Stimulated activated CD4-positive, alpha-beta T cell treated with anti-CD3 and anti-CD28 coated beads, TNF-alpha, amount 100 ng/mL, for 24 hours (primary cell): ENCODE measurements around the gene DNAJB6.

Source experiments
- DNase-seq, 3 experiments: peaks; one replicate each; pipeline ENCODE4 v3.0.0-alpha.2; 2020; ENCODE audit warnings: low read depth in 3 of 3

Gene DNAJB6

DNA sequence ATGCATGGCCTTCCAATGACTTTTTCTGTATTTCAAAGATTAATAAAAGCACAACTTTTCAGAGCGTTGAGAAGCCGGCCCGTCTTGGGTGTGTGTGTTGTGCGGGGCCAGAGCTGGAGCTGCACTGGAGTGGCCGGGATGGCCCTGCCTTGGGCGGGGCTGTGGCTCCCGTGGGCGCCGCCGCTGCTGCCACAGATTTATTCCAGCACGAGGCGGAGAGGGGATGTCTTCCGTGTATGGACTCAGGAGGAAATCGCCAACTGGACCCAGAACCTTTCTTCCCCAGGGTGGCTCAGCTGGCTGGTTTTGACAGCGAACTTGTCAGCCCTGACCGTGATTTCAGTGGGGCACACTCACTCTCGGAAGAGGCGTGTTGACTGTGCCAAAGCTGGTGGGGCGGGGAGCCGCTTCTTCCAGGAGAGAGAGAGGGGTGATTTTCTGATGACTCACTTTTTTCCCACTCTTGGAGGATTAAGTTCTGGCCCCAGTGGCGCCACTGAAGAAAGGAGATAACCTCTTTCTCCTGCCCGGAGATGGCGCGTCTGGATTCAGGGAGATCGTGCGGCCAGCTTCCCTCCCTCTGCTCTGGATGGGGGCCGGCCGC is 72.4 kb downstream of the DNAJB6 start:
- no peak for DNase-seq

GRCh38 chr7:157409753-157410727 is 73.2 kb downstream of the DNAJB6 start:
- DNase-seq, result no peak

DNA sequence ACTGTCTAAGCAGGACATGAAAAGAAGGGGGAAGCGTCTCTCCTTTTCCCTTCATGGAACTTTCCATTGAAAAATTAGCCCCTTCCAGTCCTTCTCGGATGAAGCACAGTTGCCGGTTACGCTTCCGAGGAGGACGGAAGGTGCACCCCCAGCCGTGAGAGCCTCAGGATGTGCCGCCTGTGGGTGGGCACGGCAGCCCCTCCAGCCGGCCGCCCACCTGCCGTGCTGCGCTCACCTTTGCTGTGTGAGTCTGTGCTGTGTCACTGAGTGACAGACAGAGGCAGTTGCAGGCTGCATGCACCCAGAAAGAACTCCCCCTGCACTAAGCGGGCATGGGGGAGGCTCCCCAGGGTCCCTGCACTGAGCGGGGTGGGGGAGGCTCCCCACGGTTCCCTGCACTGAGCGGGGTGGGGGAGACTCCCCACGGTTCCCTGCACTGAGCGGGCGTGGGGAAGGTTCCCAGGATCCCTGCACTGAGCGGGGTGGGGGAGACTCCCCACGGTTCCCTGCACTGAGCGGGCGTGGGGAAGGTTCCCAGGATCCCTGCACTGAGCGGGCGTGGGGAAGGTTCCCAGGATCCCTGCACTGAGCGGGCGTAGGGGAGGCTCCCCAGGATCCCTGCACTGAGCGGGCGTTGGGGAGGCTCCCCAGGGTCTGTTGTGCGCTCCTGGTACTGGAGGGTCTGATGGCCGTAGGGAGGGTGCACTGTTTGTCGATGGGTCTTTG is 74.2 kb downstream of the DNAJB6 start:
- DNase-seq, result no peak

DNA sequence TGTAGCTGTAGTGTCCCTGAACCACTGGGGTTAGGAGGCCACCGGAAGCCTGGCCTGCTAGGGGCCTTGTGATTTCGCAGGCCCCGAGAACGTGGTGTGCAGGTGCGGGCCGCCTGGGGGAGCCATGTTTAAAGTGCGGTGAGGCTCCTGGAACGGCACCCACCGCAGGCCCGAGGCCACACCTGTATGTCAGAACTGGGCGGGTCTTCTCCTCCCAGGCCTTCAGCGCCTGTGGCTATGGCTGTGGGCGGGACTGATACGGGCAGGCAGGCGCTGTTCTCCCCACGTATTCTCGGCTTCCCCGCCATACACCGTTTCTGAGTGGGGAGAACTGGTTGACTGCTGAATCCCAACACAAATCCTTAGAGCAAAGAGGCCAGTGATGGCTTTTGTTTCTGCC is 74.8 kb downstream of the DNAJB6 start:
- peak in 2 of 3 experiments; percentile 28 to 40 for DNase-seq

DNA sequence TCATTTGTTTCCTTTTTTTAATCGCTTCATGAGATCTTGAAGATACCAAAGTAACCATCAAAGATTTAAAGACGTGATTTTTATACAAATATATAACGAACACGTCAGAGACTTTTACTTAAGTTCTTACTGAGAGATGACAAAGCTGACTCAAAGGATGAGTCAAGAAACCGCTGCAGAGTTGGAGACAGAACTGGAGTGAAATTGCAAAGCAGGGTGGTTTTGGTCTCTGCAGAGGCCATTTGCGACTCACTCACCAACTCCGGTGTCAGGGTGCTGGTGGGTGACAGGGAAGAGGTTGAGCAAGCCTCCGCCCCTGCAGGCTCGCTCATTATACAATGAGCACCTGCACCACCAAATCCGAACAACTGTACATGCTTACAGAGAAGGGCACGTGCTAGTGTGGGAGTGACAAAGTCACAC is 75.2 kb downstream of the DNAJB6 start:
- DNase-seq, result peak; percentile 14 to 52 (median 42)

DNA sequence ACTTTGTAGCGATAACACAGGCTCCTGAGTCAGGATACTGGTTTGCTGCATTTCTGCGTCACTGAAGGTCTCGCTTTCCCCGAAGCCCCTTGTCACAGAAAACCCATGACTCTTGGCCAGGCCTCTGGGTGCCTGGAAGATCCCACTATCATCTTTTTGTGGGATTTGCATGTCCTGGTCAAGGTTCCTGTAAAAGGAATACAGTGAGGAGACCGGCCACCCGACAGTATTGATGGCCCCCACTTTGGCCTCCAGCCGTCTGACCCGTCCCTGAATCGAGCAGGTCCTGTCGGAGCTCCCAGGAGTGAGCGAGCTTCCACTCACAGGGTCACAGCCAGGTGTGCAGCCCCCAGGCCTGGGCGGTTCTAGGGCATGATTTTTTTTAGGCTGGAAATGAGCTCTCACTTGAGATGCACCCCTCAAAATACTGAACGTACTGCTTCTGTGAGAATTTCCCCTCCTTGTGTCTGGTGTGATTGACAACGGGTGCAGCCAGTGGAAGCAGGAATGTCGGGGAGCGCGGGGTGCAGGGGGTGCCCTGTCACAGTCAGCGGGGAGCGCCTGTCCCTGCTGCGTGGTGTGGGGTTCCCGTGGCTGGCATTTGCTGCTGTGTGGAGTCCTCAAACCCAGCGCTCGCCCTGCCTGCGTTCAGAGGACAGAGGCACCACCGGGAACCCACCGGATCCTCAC is 75.8 kb downstream of the DNAJB6 start:
- no peak for DNase-seq

DNA sequence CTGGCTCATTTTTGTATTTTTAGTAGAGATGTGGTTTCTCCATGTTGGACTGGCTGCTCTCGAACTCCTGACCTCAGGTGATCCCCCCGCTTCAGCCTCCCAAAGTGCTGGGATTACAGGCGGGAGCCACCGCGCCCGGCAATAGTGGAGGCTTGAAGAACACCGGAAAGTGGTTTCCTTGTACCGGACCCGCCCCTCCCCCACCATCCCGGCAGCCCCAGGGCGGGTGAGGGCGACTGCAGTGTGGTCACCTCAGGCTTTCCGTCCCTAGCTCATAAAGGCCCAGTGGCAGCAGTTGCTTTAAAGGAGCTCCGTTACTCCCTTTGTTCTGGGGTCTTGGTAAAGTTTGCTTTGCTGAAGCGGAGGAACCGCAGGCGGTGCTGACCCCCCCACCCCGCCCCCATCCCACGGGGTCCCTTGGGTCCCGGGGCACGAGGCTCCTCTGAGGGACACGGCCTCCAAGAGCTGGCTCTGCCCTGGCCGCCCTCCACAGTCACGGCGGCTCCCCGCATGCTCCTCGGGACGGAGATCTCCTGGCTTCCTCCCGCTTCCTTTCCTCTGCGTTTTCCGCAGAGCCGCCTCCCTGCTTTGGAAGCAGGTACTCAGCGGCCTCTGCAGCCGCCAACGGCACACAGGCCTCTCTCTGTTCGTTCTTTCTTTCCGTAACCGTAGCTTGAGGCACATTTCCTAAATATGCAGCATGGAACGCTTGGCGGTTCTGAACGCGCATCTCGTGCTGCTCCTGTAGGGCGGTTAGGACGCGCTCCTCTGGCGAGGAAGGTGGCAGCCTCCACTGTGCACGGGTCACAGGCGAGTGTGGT is 77.3 kb downstream of the DNAJB6 start:
- DNase-seq, result no peak

- DNase-seq, result no peak
These were observed 77.9 kb downstream of the DNAJB6 start for GRCh38 chr7:157414702-157415096.

DNA sequence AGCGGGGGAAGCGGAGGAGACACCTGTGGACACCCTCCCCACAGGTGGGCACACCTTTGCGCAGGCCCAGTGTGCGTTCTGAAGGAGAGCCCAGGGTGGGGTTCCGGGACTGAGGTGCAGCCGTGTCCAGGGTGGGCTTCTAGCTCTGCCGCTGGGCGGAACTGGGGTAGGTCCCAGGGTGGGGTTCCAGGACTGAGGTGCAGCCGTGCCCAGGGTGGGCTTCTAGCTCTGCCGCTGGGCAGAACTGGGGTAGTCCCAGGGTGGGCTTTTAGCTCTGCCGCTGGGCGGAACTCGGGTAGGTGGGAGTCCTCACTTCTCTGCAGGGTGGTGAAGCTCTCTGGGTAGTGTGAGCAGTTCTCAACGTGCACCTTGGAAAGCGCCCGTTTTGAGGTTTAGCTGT is 78.7 kb downstream of the DNAJB6 start:
- no peak for DNase-seq

DNA sequence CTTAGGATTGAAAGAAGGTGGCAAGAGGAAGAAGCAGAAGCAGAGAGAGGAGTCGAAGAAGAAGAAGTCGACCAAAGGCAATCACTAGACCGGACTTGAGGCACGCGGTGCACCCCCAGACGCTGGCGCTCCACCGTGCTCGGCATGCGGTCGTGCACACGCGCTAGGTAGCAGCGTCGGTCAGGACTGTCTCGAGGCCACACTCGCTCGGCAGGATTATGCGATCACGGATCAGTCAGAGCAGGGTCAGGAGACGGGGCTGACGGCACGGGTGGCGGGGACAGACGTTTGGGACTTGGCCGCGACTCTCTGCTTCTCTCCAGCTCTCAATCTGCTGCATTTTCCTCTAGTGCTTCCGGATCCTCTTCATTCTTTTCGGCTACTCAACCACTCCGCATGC is 79.2 kb downstream of the DNAJB6 start:
- no peak for DNase-seq

- no peak for DNase-seq
These were observed 81.6 kb downstream of the DNAJB6 start for GRCh38 chr7:157418204-157419034.

DNA sequence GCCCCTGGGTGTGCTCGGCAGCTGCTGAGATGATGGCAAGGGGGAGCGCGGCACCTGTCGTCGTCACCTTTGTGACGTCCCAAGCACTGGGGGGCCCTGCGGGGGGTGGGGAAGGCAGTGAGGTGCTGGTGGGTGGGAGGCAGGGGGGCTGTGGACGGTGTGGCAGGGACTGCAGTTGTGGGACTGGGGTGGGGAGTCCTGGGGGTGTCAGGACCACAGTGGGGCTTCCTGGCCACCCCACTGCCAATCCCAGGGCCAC is 82.2 kb downstream of the DNAJB6 start:
- DNase-seq, result no peak

GRCh38 chr7:157422279-157422678 is 85.5 kb downstream of the DNAJB6 start:
- no peak for DNase-seq

- no peak for DNase-seq
These were observed 86.5 kb downstream of the DNAJB6 start for GRCh38 chr7:157423348-157423747.

DNA sequence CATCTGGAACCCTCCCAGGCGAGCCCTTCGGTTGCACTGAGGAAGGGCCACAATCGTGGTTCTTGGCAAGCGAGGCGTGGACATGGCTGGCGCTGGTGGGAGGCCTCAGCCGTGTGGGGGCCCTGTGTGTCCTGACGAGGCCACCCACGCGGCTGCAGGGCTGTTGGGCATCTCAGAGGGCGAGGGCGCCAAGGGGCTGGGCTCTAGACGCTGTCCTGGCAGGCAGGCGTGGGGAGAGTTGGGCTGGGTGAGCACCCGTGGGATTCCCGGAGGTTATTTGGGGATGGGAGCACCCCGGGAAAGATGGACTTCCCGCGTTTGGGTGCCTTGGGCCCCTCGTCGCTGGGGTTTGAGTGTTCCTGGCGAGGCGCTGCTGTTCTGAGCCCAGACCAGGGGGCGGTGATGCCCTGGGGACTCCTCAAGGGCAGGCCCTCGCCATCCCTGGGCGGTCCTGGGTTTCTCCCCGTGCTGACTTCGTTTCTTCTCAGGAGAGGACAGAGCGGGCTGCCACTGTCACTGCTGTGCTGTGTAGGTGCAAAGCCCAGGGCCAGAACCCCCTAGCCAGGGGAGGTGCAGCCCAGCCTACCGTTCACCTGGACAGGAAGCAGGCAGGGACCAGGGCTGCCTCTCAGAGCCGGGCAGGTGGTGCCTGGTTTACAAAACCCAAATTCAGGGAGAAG is 87.2 kb downstream of the DNAJB6 start:
- DNase-seq, result no peak

DNA sequence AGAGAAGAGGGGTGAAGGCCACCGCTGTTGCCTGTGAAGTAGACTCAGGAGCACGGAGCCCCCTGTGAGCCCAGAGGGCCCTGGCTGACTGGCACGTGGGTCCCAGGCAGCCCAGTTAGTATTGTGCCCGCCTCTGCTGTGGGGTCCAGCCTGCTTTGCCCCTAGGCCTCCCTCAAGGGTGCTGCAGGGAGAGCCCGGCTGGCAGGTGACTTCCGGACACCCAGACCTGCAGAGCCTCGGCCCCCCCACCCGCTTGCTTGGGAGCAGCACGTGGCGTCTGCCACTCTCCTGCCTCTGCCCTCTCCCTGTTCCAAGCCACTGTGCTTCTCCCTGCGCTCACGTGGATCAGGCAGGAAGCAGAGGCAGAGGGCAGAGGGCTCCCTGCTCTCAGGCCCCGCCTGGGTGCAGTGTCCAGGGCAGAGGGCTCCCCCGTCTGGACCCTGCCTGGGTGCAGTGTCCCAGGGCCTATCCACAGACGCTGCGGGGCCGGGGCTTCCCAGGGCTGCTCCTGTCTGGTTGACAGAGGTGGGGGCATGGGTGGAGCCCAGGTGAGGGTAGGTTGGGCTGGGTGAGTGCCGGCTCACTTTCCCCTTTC is 88.4 kb downstream of the DNAJB6 start:
- no peak for DNase-seq

DNA sequence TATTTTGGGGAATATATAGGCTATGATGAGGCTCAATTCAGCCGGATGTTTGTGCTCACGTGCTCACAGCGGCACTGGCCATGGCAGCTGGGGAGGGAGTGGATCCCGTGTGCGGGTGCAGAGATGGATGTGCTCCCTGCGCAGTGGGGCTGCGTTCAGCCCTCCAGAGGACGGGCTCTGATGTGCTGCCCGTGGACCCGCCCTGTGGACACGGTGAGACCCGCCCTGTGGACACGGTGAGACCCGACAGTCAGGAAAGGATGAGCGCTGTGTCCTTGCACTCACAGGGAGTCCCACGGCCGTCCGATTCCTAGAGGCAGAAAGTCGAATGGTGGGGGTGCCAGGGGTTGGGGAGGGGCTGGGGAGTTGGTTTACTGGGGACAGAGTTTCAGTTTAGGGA is 89.0 kb downstream of the DNAJB6 start:
- DNase-seq, result no peak

DNA sequence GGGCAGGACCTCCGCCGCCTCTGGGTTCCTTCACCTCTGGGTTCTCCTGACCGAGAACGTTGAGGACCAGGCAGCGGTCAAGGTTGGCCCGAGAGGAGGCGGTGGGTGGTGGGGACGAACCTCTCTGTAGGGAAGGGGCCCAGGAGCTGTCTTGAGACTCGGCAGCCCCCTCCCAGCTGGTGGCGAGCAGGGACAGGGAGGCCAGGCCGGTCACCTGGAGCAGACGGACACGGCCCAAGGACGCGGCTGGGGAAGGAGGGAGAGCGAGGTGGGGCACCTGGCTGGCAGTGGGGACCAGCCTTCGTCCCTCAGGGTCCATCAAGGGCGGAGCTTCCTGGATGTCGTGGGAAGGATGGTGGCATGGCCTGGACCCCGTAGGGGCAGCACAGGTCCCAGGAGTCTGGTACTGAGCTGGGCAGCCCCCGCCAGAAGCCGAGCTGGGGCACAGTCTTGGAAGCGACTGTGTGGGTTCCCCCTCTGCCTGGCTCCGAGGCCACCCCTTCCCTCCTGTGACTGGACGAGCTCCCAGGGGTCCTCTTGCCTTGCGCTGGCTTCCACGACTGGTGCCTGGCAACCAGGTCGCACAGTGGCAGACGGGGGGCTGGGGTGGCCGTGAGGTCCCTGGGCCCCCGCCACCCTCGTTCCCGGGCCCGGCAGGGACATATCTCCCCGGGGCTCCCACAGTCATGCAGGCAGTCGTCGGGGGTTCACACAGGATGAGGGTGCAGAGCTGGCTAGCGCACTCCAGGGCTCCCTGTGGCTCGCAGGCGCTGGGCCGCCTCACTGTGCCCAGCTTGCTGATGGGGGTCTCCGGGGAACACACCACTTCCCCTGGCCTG is 89.9 kb downstream of the DNAJB6 start:
- DNase-seq, result no peak
